ENCODE measurements around the gene PYGO2.

The PYGO2 gene

DNA sequence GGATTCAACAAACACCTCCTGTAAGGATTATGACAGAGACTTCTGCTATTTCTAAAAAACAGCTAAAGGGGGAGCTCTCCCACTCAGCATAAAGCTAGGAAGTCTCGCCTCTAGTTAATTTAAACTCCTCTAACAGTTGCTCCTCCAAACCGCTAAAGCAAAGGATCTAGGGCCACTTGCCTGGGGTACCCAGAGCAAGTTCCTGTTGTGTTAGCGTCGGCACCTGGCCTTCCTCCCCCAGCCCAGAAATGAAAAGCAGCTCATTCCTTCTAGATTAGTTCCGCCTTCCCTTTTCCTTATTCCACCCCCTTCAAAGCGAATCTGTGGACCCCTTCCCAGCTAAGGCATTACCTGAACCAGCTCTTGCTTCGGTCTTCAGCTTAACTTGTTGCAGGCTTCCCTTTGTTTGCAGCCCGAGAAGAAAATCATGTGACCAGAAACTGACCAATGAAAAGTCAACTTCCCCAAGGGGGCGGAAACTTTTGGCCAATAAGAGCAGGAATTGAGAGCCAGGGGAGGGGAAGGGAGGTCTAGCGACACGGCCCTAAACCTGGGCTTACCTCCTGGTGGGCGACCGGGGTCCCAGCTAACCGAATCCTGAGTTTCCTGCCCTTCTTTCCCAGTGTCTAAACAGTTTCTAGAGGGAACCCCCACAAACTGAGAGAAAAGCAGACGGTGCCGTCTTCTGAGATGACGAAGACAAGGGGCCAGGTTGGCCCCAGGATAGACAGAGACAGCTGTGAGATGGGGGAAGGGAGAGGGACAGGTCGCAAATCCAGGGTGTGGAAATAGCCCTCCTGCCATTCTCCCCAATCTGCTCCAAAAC lies 5.7 kb downstream of the PYGO2 start, which contains the start of gene PBXIP1:
Gene PBXIP1 (minus strand): TSS at position 382 of the 826 bp plus-strand sequence. CDS start 2,378 bp downstream, outside the sequence.
- Histone ChIP-seq H3K9ac (no peak within 1 kb of the TSS), H3K4me2 (ENCODE audit: low read length) (peak within 1 kb of the TSS; percentile 85), H3K4me3 (ENCODE audit: low read depth, low read length) (peak within 1 kb of the TSS; percentile 85), H3K27me3 (ENCODE audit: control insufficient read depth, insufficient read depth, low read length) (no peaks in the 10 kb centered on the region), H2AFZ (peak within 1 kb of the TSS; percentile 73), H3K4me1 (peaks cover 17% of the 10 kb centered on the region), H3K36me3 (ENCODE audit: control insufficient read depth, insufficient read depth, low read length) (no peaks in the 10 kb centered on the region), H3K9me3 (ENCODE audit: control insufficient read depth, low read length) (no peaks in the 10 kb centered on the region), H3K79me2 (no peaks in the 10 kb centered on the region), H3K27ac (peak within 1 kb of the TSS; percentile 56)
- no peak for TF ChIP-seq CTCF (IDR thresholded peaks at IDR 0.05)

GRCh38 chr1:154955039-154955717 lies 6.4 kb downstream of the PYGO2 start:
- no peaks in the 10 kb centered on the region for H3K79me2 ChIP-seq
- no peaks in the 10 kb centered on the region for H3K36me3 ChIP-seq (ENCODE audit: control insufficient read depth, insufficient read depth, low read length)

GRCh38 chr1:154954541-154954940 lies 7.0 kb downstream of the PYGO2 start:
- H3K4me1 ChIP-seq = peaks cover 13% of the 10 kb centered on the region
- no peaks in the 10 kb centered on the region for H3K36me3 ChIP-seq (ENCODE audit: control insufficient read depth, insufficient read depth, low read length)
- H3K9me3 ChIP-seq (ENCODE audit: control insufficient read depth, low read length) = no peaks in the 10 kb centered on the region
- TF ChIP-seq CTCF (IDR thresholded peaks at IDR 0.05) = no peak
- peak overlapping the region; percentile 85 for H3K4me2 ChIP-seq (ENCODE audit: low read length)
- H3K27me3 ChIP-seq (ENCODE audit: control insufficient read depth, insufficient read depth, low read length) = no peaks in the 10 kb centered on the region
- H2AFZ ChIP-seq = no peak overlapping the region
- H3K27ac ChIP-seq = no peak overlapping the region
- H3K79me2 ChIP-seq = no peaks in the 10 kb centered on the region
- H3K4me3 ChIP-seq (ENCODE audit: low read depth, low read length) = peak overlapping the region; percentile 85
- H3K9ac ChIP-seq = no peak overlapping the region

More at GRCh38 chr1:154955039-154955717, 6.4 kb downstream of the PYGO2 start:
- Histone ChIP-seq H3K27me3 (ENCODE audit: control insufficient read depth, insufficient read depth, low read length) (no peaks in the 10 kb centered on the region), H3K4me2 (ENCODE audit: low read length) (peak overlapping the region; percentile 85), H3K9me3 (ENCODE audit: control insufficient read depth, low read length) (no peaks in the 10 kb centered on the region), H3K9ac (no peak overlapping the region), H3K4me3 (ENCODE audit: low read depth, low read length) (peak overlapping the region; percentile 85), H2AFZ (peak overlapping the region; percentile 73), H3K4me1 (peaks cover 13% of the 10 kb centered on the region), H3K27ac (peak overlapping the region; percentile 56)
- TF ChIP-seq CTCF (IDR thresholded peaks at IDR 0.05) = no peak

GRCh38 chr1:154953611-154954038 lies 8.0 kb downstream of the PYGO2 start:
- H3K36me3 ChIP-seq (ENCODE audit: control insufficient read depth, insufficient read depth, low read length) = no peaks in the 10 kb centered on the region
- no peak overlapping the region for H3K4me3 ChIP-seq (ENCODE audit: low read depth, low read length)
- H3K9me3 ChIP-seq (ENCODE audit: control insufficient read depth, low read length) = no peaks in the 10 kb centered on the region
- TF ChIP-seq CTCF (IDR thresholded peaks at IDR 0.05) = no peak
- H3K27me3 ChIP-seq (ENCODE audit: control insufficient read depth, insufficient read depth, low read length) = no peaks in the 10 kb centered on the region
- no peak overlapping the region for H2AFZ ChIP-seq
- H3K4me1 ChIP-seq = peaks cover 10% of the 10 kb centered on the region
- peak overlapping the region; percentile 50 for H3K4me2 ChIP-seq (ENCODE audit: low read length)
- H3K9ac ChIP-seq = no peak overlapping the region
- no peaks in the 10 kb centered on the region for H3K79me2 ChIP-seq
- H3K27ac ChIP-seq = no peak overlapping the region

Measured in parathyroid adenoma (tissue), 2 donors.